C4-2B (cell line): ENCODE measurements around the gene PARK7.
"Not testable (repeated sequence)": the region's sequence is repeated elsewhere in the genome, so short reads cannot be mapped to it uniquely, and the experiment has no call there.

ENCODE experiments used
- H3K27ac ChIP-seq: fragments of 450-650 bp; 2 replicates; pipeline ENCODE4 v1.5.1; 2017
- CTCF ChIP-seq: fragments of 450-650 bp; conservative IDR thresholded peaks from 2 replicates; pipeline ENCODE4 v1.5.1; 2017; ENCODE audit warnings: mild to moderate bottlenecking
- ZFX ChIP-seq: fragments of 450-650 bp; IDR thresholded peaks from 2 replicates; pipeline ENCODE4 v1.6.1; 2017

PARK7 gene

GRCh38 chr1:7921796-7922195 is 39.7 kb upstream of the PARK7 start:
- H3K27ac ChIP-seq: no peak overlapping the region
- TF ChIP-seq ZFX (no peak), CTCF (no peak)

DNA sequence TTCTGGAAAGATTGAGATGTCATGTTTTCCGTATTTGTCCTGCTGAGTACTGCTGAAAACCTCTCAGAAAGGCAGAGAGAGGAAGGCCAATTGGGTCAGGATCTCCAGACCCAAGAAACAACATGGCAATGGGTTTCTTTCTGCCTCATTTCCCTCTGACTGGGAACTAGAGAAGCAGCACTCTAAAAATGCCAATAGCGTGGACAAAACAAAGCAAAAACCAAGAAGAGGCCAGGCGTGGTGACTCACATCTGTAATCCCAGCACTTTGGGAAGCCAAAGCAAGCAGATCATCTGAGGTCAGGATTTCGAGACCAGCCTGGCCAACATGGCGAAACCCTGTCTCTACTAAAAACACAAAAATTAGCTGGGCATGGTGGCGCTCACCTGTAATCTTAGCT is 39.2 kb upstream of the PARK7 start:
- no peak overlapping the region for H3K27ac ChIP-seq
- TF ChIP-seq CTCF (no peak), ZFX (no peak)

- H3K27ac ChIP-seq: not testable (repeated sequence)
Measured at GRCh38 chr1:7927061-7927460, 34.5 kb upstream of the PARK7 start.

GRCh38 chr1:7928247-7928646 is 33.3 kb upstream of the PARK7 start:
- TF ChIP-seq ZFX (no peak), CTCF (no peak)
- no peak overlapping the region for H3K27ac ChIP-seq

DNA sequence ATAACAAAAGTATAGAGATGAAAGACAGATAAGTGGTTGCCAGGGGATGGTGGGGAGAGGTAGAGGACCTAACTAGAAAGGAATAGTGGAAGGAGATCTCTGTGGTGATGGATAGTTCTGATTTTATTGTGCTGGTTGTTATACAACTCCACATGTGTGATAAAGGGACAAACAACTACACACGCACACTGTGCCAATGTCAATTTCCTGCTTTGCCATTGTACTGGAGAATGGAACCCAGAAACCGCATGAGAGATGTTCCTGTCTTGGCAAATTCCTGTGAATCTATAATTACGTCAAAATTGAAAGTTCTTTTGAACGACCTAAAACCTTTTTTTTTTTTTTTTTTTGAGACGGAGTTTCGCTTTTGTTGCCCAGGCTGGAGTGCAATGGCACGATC is 31.9 kb upstream of the PARK7 start:
- no peak for TF ChIP-seq CTCF
- TF ChIP-seq ZFX: no peak
- no peak overlapping the region for H3K27ac ChIP-seq

- H3K27ac ChIP-seq: no peak overlapping the region
- no peak for TF ChIP-seq CTCF
- no peak for TF ChIP-seq ZFX
Measured at GRCh38 chr1:7930645-7931445, 30.7 kb upstream of the PARK7 start.

DNA sequence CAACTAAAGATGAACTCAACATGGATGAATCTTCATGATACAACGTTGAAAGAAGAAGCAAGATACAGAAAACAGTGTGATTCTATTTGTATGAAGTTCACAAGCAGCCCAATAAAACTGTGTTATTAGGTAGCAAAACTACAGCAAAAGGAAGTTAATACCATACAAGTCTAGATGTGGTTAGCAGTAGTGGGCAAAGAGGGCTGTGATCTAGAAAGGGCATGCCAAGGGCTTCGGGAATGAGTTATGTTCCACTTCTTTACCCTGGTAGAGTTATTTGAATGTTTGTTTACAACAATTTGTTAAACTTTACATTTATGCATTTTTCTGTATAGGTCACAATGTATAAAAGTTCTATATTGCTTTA is 30.1 kb upstream of the PARK7 start:
- H3K27ac ChIP-seq: no peak overlapping the region
- no peak for TF ChIP-seq ZFX

DNA sequence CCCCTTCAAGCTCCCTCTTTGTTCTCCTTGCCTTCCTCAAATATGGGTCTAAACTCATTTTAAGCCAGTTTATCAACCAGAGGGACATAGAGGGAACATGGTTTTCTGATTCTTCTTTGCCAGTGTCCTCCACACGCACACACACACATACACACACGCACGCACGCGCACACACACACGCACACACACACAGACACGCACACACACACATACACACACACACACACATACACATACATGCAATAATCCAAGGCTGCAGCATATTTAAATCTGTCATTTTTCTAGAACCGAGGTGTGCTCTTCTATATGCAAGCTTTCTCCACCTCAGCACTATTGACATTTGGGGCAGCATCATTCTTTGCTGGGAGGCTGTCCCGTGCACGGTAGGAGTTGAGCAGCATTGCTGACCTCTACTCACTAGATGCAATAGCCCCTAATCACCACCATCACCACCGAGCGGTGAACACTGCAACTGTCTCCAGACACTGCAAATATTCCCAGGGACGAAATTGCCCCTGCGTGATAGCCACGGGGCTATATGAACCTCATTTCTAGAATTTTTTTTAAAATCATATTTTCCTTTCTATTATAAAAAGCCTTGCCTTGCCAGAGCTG is 28.9 kb upstream of the PARK7 start:
- H3K27ac ChIP-seq: no peak overlapping the region
- no peak for TF ChIP-seq ZFX
- TF ChIP-seq CTCF: no peak
